Heart left ventricle (tissue), 13 donors: Measurements from ENCODE around the gene RGMA.

ENCODE experiments used
- POLR2A ChIP-seq, 2 donors: fragments of 450-650 bp; IDR thresholded peaks; one replicate each; pipeline ENCODE4 v1.6.1; 2017; ENCODE audit warnings: antibody characterized with exemption in 2 of 2, mild to moderate bottlenecking in 2 of 2, moderate library complexity in 2 of 2
- TF ChIP-seq, protein P1 (sequence below), 12 donors: fragments of 200-600 bp; sonication (generic) in 4 of 12; IDR thresholded peaks; one replicate each; pipeline versions ENCODE4 v1.5.0 to v1.8.0; 2018 to 2022; ENCODE audit warnings: antibody characterized with exemption in 12 of 12, mild to moderate bottlenecking in 5 of 12
- donor health status: ischemic (EF 13 %, LVEDD 7.1; RV severe dilation, severe dysfunction).
- donor health status: DM: no; HTN: yes; CAD: no.
- donor health status: DM: no; HTN: no; CAD: no.
- donor health status: ischemic (EF 25% LVEDD 6.9; RV normal size, moderate dysfunction).
- donor health status: ischemic (EF 25% LVEDD 5.7; RV mildly dilated, moderate dysfunction).
- donor health status: ischemic (EF 35%, LVEDD 5.7; RV mildly dilated, moderate dysfunction).
- donor health status: nonischemic (EF 11% LVEDD 7.7; RV severe dilation, severe dysfunction).
- donor health status: DM: yes; HTN: yes; CAD: no.
- donor health status: PGD.
- donor health status: ischemic (EF 29% LVEDD 5.4; RV normal size, mild dysfunction).
- donor health status: nonischemic (EF 23%, LVEDD 6.1; RV moderate dilation, normal function).

DNA sequence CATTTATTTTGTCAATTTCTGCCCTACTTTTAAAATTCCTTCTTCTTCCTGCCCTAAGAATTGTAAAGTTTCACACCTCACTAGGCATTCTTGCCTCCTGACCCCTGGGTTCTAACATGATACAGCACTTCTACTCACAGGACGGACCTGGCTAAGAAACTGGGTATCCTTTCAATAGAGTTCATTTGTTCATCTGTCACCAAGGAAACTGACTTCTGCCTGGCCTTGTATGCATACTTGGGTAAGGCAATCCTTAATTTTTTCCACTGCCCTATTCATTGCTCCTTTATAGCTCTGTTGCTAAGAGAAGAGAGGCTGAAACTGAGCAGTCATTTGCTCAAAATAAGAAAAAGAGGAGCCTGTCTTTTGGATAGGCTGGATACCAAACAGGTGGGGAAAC lies 3.3 kb downstream of the RGMA start:
- TF ChIP-seq, protein P1, sequence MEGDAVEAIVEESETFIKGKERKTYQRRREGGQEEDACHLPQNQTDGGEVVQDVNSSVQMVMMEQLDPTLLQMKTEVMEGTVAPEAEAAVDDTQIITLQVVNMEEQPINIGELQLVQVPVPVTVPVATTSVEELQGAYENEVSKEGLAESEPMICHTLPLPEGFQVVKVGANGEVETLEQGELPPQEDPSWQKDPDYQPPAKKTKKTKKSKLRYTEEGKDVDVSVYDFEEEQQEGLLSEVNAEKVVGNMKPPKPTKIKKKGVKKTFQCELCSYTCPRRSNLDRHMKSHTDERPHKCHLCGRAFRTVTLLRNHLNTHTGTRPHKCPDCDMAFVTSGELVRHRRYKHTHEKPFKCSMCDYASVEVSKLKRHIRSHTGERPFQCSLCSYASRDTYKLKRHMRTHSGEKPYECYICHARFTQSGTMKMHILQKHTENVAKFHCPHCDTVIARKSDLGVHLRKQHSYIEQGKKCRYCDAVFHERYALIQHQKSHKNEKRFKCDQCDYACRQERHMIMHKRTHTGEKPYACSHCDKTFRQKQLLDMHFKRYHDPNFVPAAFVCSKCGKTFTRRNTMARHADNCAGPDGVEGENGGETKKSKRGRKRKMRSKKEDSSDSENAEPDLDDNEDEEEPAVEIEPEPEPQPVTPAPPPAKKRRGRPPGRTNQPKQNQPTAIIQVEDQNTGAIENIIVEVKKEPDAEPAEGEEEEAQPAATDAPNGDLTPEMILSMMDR (IDR thresholded peaks at IDR 0.05): no peak
- no peak for TF ChIP-seq POLR2A (IDR thresholded peaks at IDR 0.05)
